SK-N-SH (cell line): ENCODE data around the gene SLC25A38. TPM values are rescaled to one million over a fixed set of nuclear protein-coding genes. Genes with fewer than 3 reads are reported as not detected.
"Not testable (repeated sequence)": the region's sequence is repeated elsewhere in the genome, so short reads cannot be mapped to it uniquely, and the experiment has no call there.

Experiments
- CTCF ChIA-PET: fragments of 300-600, 350-600 bp; formaldehyde crosslinking; extraction: SDS; loops from one replicate; lab custom pipeline; 2021; lab: Yijun Ruan, JAX
- POLR2A ChIA-PET: fragments of 350-600 bp; sonication (Branson Sonifier 250); formaldehyde crosslinking; extraction: SDS; loops from one replicate; lab custom pipeline; 2020; ENCODE audit warnings: antibody characterized with exemption, inconsistent platforms; lab: Yijun Ruan, JAX
- DNase-seq: peaks from one replicate; pipeline ENCODE4 v3.0.0; 2012
- H2AFZ ChIP-seq: fragments of 200-600 bp; sonication (generic); 2 replicates; pipeline ENCODE4 v1.8.1; 2016; ENCODE audit warnings: antibody characterized with exemption, mild to moderate bottlenecking, low read depth
- H3F3A ChIP-seq: fragments of 200-600 bp; sonication (generic); replicated peaks from 2 replicates; pipeline ENCODE3; 2016; ENCODE audit warnings: antibody characterized with exemption, mild to moderate bottlenecking; ENCODE audit not compliant: insufficient read depth
- H3K27ac ChIP-seq, 2 experiments: fragments of 200-500 bp in 1 of 2; fragments of 200-600 bp in 1 of 2; sonication (Bioruptor generic) in 1 of 2; sonication (generic), shearing (Covaris generic) in 1 of 2; 2 replicates each; pipeline versions ENCODE4 v1.5.1 to v1.6.1; 2014 to 2016; ENCODE audit warnings: low read depth in 2 of 2, inconsistent platforms in 1 of 2, low read length in 1 of 2, mild to moderate bottlenecking in 1 of 2, mixed read lengths in 1 of 2
- H3K27me3 ChIP-seq: fragments of 200-600 bp; sonication (generic), shearing (Covaris generic); 2 replicates; pipeline ENCODE4 v1.6.1; 2016; ENCODE audit warnings: mixed run types; ENCODE audit not compliant: insufficient read depth
- H3K36me3 ChIP-seq, 2 experiments: fragments of 200-500 bp in 1 of 2; fragments of 200-600 bp in 1 of 2; sonication (Bioruptor generic) in 1 of 2; sonication (generic) in 1 of 2; replicated peaks in 1 of 2; 2 replicates each; pipeline versions ENCODE3 to v1.5.1; 2014 to 2016; ENCODE audit warnings: low read length in 1 of 2, mild to moderate bottlenecking in 1 of 2; ENCODE audit not compliant: insufficient read depth in 2 of 2, control insufficient read depth in 1 of 2
- H3K4me1 ChIP-seq, 2 experiments: fragments of 200-500 bp in 1 of 2; fragments of 200-600 bp in 1 of 2; sonication (Bioruptor generic) in 1 of 2; sonication (generic), shearing (Covaris generic) in 1 of 2; 2 replicates each; pipeline versions ENCODE4 v1.5.1 to v1.6.1; 2014 to 2016; ENCODE audit warnings: low read depth in 1 of 2, low read length in 1 of 2, mixed run types in 1 of 2; ENCODE audit not compliant: insufficient read depth in 2 of 2, control insufficient read depth in 1 of 2
- H3K4me2 ChIP-seq: fragments of 200-600 bp; sonication (generic), shearing (Covaris generic); 2 replicates; pipeline ENCODE4 v1.6.1; 2017; ENCODE audit warnings: mixed run types
- H3K4me3 ChIP-seq, 2 experiments: fragments of 200-500 bp in 1 of 2; fragments of 200-600 bp in 1 of 2; sonication (Bioruptor generic) in 1 of 2; sonication (generic), shearing (Covaris generic) in 1 of 2; 2 replicates each; pipeline versions ENCODE4 v1.5.1 to v1.8.1; 2014 to 2016; ENCODE audit warnings: low read depth in 2 of 2, inconsistent platforms in 1 of 2, low read length in 1 of 2, mild to moderate bottlenecking in 1 of 2, mixed read lengths in 1 of 2, moderate library complexity in 1 of 2
- H3K79me2 ChIP-seq: fragments of 200-600 bp; sonication (generic); 2 replicates; pipeline ENCODE4 v1.8.1; 2017; ENCODE audit warnings: mild to moderate bottlenecking; ENCODE audit not compliant: insufficient read depth
- H3K9ac ChIP-seq: fragments of 200-600 bp; sonication (generic); 2 replicates; pipeline ENCODE4 v1.6.1; 2017; ENCODE audit warnings: mixed run types
- H3K9me2 ChIP-seq: fragments of 200-600 bp; sonication (generic); 2 replicates; pipeline ENCODE4 v1.6.1; 2017; ENCODE audit warnings: mixed run types
- H3K9me3 ChIP-seq: fragments of 200-600 bp; sonication (generic); 2 replicates; pipeline ENCODE4 v1.6.1; 2017; ENCODE audit warnings: mixed run types, mild to moderate bottlenecking, moderate library complexity
- H4K20me1 ChIP-seq: fragments of 200-600 bp; sonication (generic); 2 replicates; pipeline ENCODE4 v1.6.1; 2017; ENCODE audit warnings: mild to moderate bottlenecking, mixed run types; ENCODE audit not compliant: insufficient read depth
- CHD2 ChIP-seq: fragments of 150-350 bp; IDR thresholded peaks from 2 replicates; pipeline ENCODE4 v1.6.1; 2018; ENCODE audit warnings: low read length; ENCODE audit not compliant: partially characterized antibody
- EP300 ChIP-seq, 2 experiments: IDR thresholded peaks; 2 replicates each; pipeline versions ENCODE4 v1.4.0 to v1.6.1; 2012; ENCODE audit warnings: borderline replicate concordance in 1 of 2, low read depth in 1 of 2, low read length in 1 of 2
- EZH2phosphoT487 ChIP-seq: fragments of 200-600 bp; sonication (generic); IDR thresholded peaks from 2 replicates; pipeline ENCODE4 v1.6.1; 2017; ENCODE audit warnings: low read depth, mixed run types, mild to moderate bottlenecking, antibody characterized with exemption, moderate library complexity, borderline replicate concordance
- FOSL2 ChIP-seq: IDR thresholded peaks from 2 replicates; pipeline ENCODE4 v1.4.0; 2012; ENCODE audit warnings: low read depth, mild to moderate bottlenecking, moderate library complexity, borderline replicate concordance
- GATA2 ChIP-seq: sonication (generic); formaldehyde crosslinking; IDR thresholded peaks from 2 replicates; pipeline ENCODE4 v1.5.0; 2020; ENCODE audit warnings: mild to moderate bottlenecking, missing genetic modification reagents
- JUND ChIP-seq: IDR thresholded peaks from 2 replicates; pipeline ENCODE4 v1.4.0; 2012
- MEF2A ChIP-seq: IDR thresholded peaks from 2 replicates; pipeline ENCODE4 v1.4.0; 2012; ENCODE audit warnings: low read depth, borderline replicate concordance
- NFIC ChIP-seq: IDR thresholded peaks from 2 replicates; pipeline ENCODE4 v1.4.0; 2012; ENCODE audit warnings: borderline replicate concordance
- NRF1 ChIP-seq: IDR thresholded peaks from 2 replicates; pipeline ENCODE4 v1.6.1; 2012; ENCODE audit warnings: low read depth, mild to moderate bottlenecking, low read length
- PBX3 ChIP-seq: IDR thresholded peaks from 2 replicates; pipeline ENCODE4; 2012
- RCOR1 ChIP-seq: fragments of 150-350 bp; IDR thresholded peaks from 2 replicates; pipeline ENCODE4 v1.6.1; 2017; ENCODE audit warnings: antibody characterized with exemption, low read length
- SMC3 ChIP-seq: IDR thresholded peaks from 2 replicates; pipeline ENCODE4 v1.6.1; 2012; ENCODE audit warnings: low read depth, low read length, improper control_type of control experiment
- TAF1 ChIP-seq: IDR thresholded peaks from 2 replicates; pipeline ENCODE4 v1.6.1; 2012; ENCODE audit warnings: low read depth, mild to moderate bottlenecking, low read length, moderate library complexity, borderline replicate concordance
- TCF12 ChIP-seq: IDR thresholded peaks from 2 replicates; pipeline ENCODE4 v1.4.0; 2012
- TEAD4 ChIP-seq: IDR thresholded peaks from 2 replicates; pipeline ENCODE4 v1.4.0; 2012; ENCODE audit warnings: mild to moderate bottlenecking, borderline replicate concordance; ENCODE audit not compliant: insufficient read depth
- USF1 ChIP-seq: IDR thresholded peaks from 2 replicates; pipeline ENCODE4 v1.4.0; 2012; ENCODE audit warnings: low read depth, borderline replicate concordance
- USF2 ChIP-seq: fragments of 150-350 bp; IDR thresholded peaks from 2 replicates; pipeline ENCODE4 v1.6.1; 2017; ENCODE audit warnings: antibody characterized with exemption, low read length, low read depth, borderline replicate concordance
- ZBTB33 ChIP-seq: IDR thresholded peaks from 2 replicates; pipeline ENCODE4 v1.4.0; 2012; ENCODE audit warnings: low read depth, borderline replicate concordance
- WGBS: methylation state at CpG from one replicate; pipeline ENCODE4 v1.1.6; 2017; ENCODE audit warnings: low lambda C conversion rate; 5-methylcytosine and 5-hydroxymethylcytosine counted together
- polyA plus RNA-seq, 3 experiments: library from polyadenylated mRNA; depleted of rRNA; stranded (reverse); fragments of >200 nt; gene quantifications; 2 replicates each; pipeline ENCODE4 v1.2.3, GENCODE V29; 2012
- TF ChIP-seq, protein P1 (sequence below): fragments of 200-600 bp; sonication (generic); IDR thresholded peaks from 2 replicates; pipeline ENCODE4 v1.6.1; 2017; ENCODE audit warnings: antibody characterized with exemption, mild to moderate bottlenecking, moderate library complexity

Gene SLC25A38
- polyA plus RNA-seq, 1 of the 3 experiments (the other 2 are of a cell fraction) = 34.9 TPM

DNA sequence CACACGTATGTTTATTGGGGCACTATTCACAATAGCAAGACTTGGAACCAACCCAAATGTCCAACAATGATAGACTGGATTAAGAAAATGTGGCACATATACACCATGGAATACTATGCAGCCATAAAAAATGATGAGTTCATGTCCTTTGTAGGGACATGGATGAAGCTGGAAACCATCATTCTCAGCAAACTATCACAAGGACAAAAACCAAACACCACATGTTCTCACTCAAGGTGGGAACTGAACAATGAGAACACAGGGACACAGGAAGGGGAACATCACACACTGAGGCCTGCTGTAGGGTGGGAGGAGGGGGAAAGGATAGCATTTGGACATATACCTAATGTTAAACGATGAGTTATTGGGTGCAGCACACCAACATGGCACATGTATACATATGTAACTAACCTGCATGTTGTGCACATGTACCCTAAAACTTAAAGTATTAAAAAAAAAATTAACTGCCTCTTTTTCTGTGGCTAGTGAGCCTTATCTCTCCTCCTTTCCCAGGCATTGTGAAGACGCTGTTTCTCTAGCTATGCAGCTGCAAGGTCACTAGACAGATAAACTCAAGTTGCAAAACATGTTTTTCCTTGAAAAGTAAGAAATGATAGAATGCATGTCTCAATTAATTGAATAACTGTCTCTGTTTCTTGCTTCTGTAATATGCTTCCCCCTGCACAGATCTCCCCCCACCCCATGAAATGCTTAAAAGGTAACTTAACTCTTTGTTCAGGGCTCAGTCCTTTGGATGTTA is 29.8 kb upstream of the SLC25A38 start:
- not testable (repeated sequence) for H3K9me2 ChIP-seq
- CTCF ChIA-PET = interaction anchor here (0.7 to 1.1 kb wide), 2 partner anchors 65 to 220 kb away, joined by 3 read pairs; no protein-coding TSS in a partner anchor
- 19% methylated on average over 3 of the region's 3 CpGs for WGBS

DNA sequence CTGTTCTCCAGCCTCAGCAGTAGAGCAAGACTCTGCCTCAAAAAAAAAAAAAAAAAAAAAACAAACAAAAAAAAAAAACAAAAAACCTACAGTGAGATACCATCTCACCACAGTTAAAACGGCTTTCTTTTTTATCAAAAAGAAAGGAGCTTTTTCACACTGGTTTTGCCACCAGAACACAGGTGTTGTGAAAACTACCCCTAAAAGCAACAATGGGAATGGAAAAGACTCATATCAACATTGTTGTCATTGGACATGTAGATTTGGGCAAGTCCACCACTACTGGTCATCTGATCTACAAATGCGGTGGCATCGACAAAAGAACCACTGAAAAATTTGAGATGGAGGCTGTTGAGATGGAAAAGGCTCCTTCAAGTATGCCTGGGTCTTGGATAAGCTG is 24.8 kb upstream of the SLC25A38 start:
- 4% methylated on average over 3 of the region's 3 CpGs for WGBS

More for the DNA sequence above, 29.8 kb upstream of the SLC25A38 start:
- H4K20me1 ChIP-seq, H2AFZ ChIP-seq, H3K4me1 ChIP-seq, H3K27ac ChIP-seq, H3K27me3 ChIP-seq, H3K9me3 ChIP-seq, H3K36me3 ChIP-seq, H3K4me3 ChIP-seq, H3K79me2 ChIP-seq, H3K4me2 ChIP-seq, H3K9ac ChIP-seq, POLR2A ChIA-PET, H3F3A ChIP-seq, DNase-seq: not testable (repeated sequence)

More for the DNA sequence above, 24.8 kb upstream of the SLC25A38 start:
- no peak overlapping the region for H3K9ac ChIP-seq
- H3K4me1 ChIP-seq = no peaks in the 10 kb centered on the region
- POLR2A ChIA-PET = no interaction called here
- H3F3A ChIP-seq = no peaks in the 10 kb centered on the region
- no peak overlapping the region for H2AFZ ChIP-seq
- no peaks in the 10 kb centered on the region for H4K20me1 ChIP-seq
- H3K27ac ChIP-seq = no peak overlapping the region
- TF ChIP-seq PBX3 = no peak
- no peak for TF ChIP-seq TEAD4
- TF ChIP-seq EZH2phosphoT487 = no peak
- TF ChIP-seq USF1 = no peak
- TF ChIP-seq, protein P1, sequence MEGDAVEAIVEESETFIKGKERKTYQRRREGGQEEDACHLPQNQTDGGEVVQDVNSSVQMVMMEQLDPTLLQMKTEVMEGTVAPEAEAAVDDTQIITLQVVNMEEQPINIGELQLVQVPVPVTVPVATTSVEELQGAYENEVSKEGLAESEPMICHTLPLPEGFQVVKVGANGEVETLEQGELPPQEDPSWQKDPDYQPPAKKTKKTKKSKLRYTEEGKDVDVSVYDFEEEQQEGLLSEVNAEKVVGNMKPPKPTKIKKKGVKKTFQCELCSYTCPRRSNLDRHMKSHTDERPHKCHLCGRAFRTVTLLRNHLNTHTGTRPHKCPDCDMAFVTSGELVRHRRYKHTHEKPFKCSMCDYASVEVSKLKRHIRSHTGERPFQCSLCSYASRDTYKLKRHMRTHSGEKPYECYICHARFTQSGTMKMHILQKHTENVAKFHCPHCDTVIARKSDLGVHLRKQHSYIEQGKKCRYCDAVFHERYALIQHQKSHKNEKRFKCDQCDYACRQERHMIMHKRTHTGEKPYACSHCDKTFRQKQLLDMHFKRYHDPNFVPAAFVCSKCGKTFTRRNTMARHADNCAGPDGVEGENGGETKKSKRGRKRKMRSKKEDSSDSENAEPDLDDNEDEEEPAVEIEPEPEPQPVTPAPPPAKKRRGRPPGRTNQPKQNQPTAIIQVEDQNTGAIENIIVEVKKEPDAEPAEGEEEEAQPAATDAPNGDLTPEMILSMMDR = no peak
- no peak for TF ChIP-seq JUND
- no peak for TF ChIP-seq RCOR1
- no peak for TF ChIP-seq EP300 (IDR thresholded peaks at IDR 0.05; ENCODE audit: borderline replicate concordance in 1 of 2, low read depth in 1 of 2, low read length in 1 of 2)
- no peak for TF ChIP-seq GATA2 (CRISPR knock-in tag)
- TF ChIP-seq MEF2A = no peak
- no peak for TF ChIP-seq FOSL2
- TF ChIP-seq SMC3 = no peak
- TF ChIP-seq NRF1 = no peak
- no peak for TF ChIP-seq TCF12
- TF ChIP-seq TAF1 = no peak
- no peak for TF ChIP-seq CHD2
- TF ChIP-seq NFIC = no peak
- TF ChIP-seq USF2 = no peak
- TF ChIP-seq ZBTB33 = no peak
- TF ChIP-seq, all 33 proteins: peak for 0
- Histone ChIP-seq H3K79me2 (no peaks in the 10 kb centered on the region), H3K9me2 (no peaks in the 10 kb centered on the region), H3K27me3 (no peaks in the 10 kb centered on the region), H3K4me3 (no peak overlapping the region), H3K36me3 (no peaks in the 10 kb centered on the region), H3K9me3 (no peaks in the 10 kb centered on the region), H3K4me2 (no peak overlapping the region)
- DNase-seq = no peak
- CTCF ChIA-PET = interaction anchor here (0.6 kb wide), 1 partner anchor 12 kb away, joined by 3 read pairs; no protein-coding TSS in a partner anchor
